Lower leg skin (tissue), 3 donors: ENCODE measurements around the gene GNAI2.
A peak's percentile ranks its signal among the peaks of the same experiment; 100 is the strongest.

ENCODE experiments used
- CTCF ChIP-seq, 3 donors: fragments of 450-650 bp; IDR thresholded peaks; one replicate each; pipeline ENCODE4 v1.5.1; 2016; ENCODE audit warnings: antibody characterized with exemption in 3 of 3, mild to moderate bottlenecking in 3 of 3, moderate library complexity in 2 of 3
- POLR2A ChIP-seq, 2 donors: fragments of 450-650 bp; IDR thresholded peaks; one replicate each; pipeline ENCODE4 v1.6.1; 2016 to 2017; ENCODE audit warnings: antibody characterized with exemption in 2 of 2, mild to moderate bottlenecking in 1 of 2, moderate library complexity in 1 of 2

- no peak for TF ChIP-seq CTCF (IDR thresholded peaks at IDR 0.05)
- peak in 1 of 2 donors; percentile 53 for TF ChIP-seq POLR2A (IDR thresholded peaks at IDR 0.05)
These were observed at the start of gene GNAI2 for GRCh38 chr3:50235716-50236483.
